ENCODE data around the gene SPDYE4.

GRCh38 chr17:8708025-8708461 is 50.3 kb downstream of the SPDYE4 start:
- no peak for TF ChIP-seq POLR2A (IDR thresholded peaks at IDR 0.05)
- no peak for TF ChIP-seq CTCF (IDR thresholded peaks at IDR 0.05 in 4 of 5, conservative IDR thresholded peaks at IDR 0.05 in 1 of 5)
